ENCODE results near the gene IKBKG.
"Not testable (repeated sequence)": the region's sequence is repeated elsewhere in the genome, so short reads cannot be mapped to it uniquely, and the experiment has no call there.

Gene IKBKG

GRCh38 chrX:154600759-154601374 lies 53.4 kb downstream of the IKBKG start:
- Mint-ChIP-seq H3K4me3 (no peak overlapping the region), H3K9me3 (no peaks in the 10 kb centered on the region), H3K27ac (no peak overlapping the region), H3K36me3 (ENCODE audit: low read depth) (no peaks in the 10 kb centered on the region), H3K4me1 (peaks cover 3% of the 10 kb centered on the region), H3K27me3 (peaks cover 2% of the 10 kb centered on the region)
- DNase-seq (no peak), ATAC-seq (no peak)

- no peak overlapping the region for H3K4me3 Mint-ChIP-seq
- DNase-seq (no peak), ATAC-seq (no peak)
- peaks cover 2% of the 10 kb centered on the region for H3K27me3 Mint-ChIP-seq
- no peak overlapping the region for H3K27ac Mint-ChIP-seq
- no peaks in the 10 kb centered on the region for H3K9me3 Mint-ChIP-seq
- H3K4me1 Mint-ChIP-seq = peaks cover 11% of the 10 kb centered on the region
- H3K36me3 Mint-ChIP-seq (ENCODE audit: low read depth) = no peaks in the 10 kb centered on the region
Measured at GRCh38 chrX:154602226-154602625, 54.8 kb downstream of the IKBKG start.

GRCh38 chrX:154602766-154603437 lies 55.5 kb downstream of the IKBKG start:
- no peaks in the 10 kb centered on the region for H3K36me3 Mint-ChIP-seq (ENCODE audit: low read depth)
- H3K4me1 Mint-ChIP-seq = peaks cover 11% of the 10 kb centered on the region
- H3K9me3 Mint-ChIP-seq = no peaks in the 10 kb centered on the region
- no peak for ATAC-seq
- peaks cover 2% of the 10 kb centered on the region for H3K27me3 Mint-ChIP-seq
- DNase-seq = no peak
- no peak overlapping the region for H3K27ac Mint-ChIP-seq
- no peak overlapping the region for H3K4me3 Mint-ChIP-seq

GRCh38 chrX:154603438-154604430 lies 56.3 kb downstream of the IKBKG start:
- H3K9me3 Mint-ChIP-seq = no peaks in the 10 kb centered on the region
- no peak for DNase-seq
- peaks cover 11% of the 10 kb centered on the region for H3K4me1 Mint-ChIP-seq
- ATAC-seq = no peak
- H3K36me3 Mint-ChIP-seq (ENCODE audit: low read depth) = no peaks in the 10 kb centered on the region
- peaks cover 2% of the 10 kb centered on the region for H3K27me3 Mint-ChIP-seq
- no peak overlapping the region for H3K4me3 Mint-ChIP-seq
- no peak overlapping the region for H3K27ac Mint-ChIP-seq

- Mint-ChIP-seq H3K27me3 (peaks cover 2% of the 10 kb centered on the region), H3K9me3 (no peaks in the 10 kb centered on the region), H3K27ac (no peak overlapping the region), H3K36me3 (ENCODE audit: low read depth) (no peaks in the 10 kb centered on the region), H3K4me3 (no peak overlapping the region), H3K4me1 (peaks cover 8% of the 10 kb centered on the region)
- ATAC-seq (no peak), DNase-seq (no peak)
Measured at GRCh38 chrX:154605566-154605965, 58.1 kb downstream of the IKBKG start.

- Mint-ChIP-seq H3K4me3 (no peak overlapping the region), H3K4me1 (peaks cover 8% of the 10 kb centered on the region), H3K36me3 (ENCODE audit: low read depth) (no peaks in the 10 kb centered on the region), H3K9me3 (no peaks in the 10 kb centered on the region), H3K27ac (no peak overlapping the region), H3K27me3 (no peaks in the 10 kb centered on the region)
- no peak for ATAC-seq
- DNase-seq = no peak
Measured at GRCh38 chrX:154607370-154607769, 60.0 kb downstream of the IKBKG start.

GRCh38 chrX:154607976-154608375 lies 60.6 kb downstream of the IKBKG start:
- H3K27ac Mint-ChIP-seq; DNase-seq; H3K36me3 Mint-ChIP-seq (ENCODE audit: low read depth); H3K9me3 Mint-ChIP-seq; H3K27me3 Mint-ChIP-seq; ATAC-seq; H3K4me1 Mint-ChIP-seq; H3K4me3 Mint-ChIP-seq: not testable (repeated sequence)

GRCh38 chrX:154608823-154609222 lies 61.4 kb downstream of the IKBKG start:
- H3K27me3 Mint-ChIP-seq; H3K9me3 Mint-ChIP-seq; H3K4me3 Mint-ChIP-seq; H3K36me3 Mint-ChIP-seq (ENCODE audit: low read depth); ATAC-seq; H3K4me1 Mint-ChIP-seq; H3K27ac Mint-ChIP-seq; DNase-seq: not testable (repeated sequence)

- H3K4me3 Mint-ChIP-seq; DNase-seq; H3K27ac Mint-ChIP-seq; H3K4me1 Mint-ChIP-seq; H3K9me3 Mint-ChIP-seq; H3K27me3 Mint-ChIP-seq; H3K36me3 Mint-ChIP-seq (ENCODE audit: low read depth); ATAC-seq: not testable (repeated sequence)
Measured at GRCh38 chrX:154611146-154611545, 63.7 kb downstream of the IKBKG start.

GRCh38 chrX:154613586-154613985 lies 66.2 kb downstream of the IKBKG start:
- H3K36me3 Mint-ChIP-seq (ENCODE audit: low read depth); H3K9me3 Mint-ChIP-seq; DNase-seq; H3K27me3 Mint-ChIP-seq; H3K4me3 Mint-ChIP-seq; H3K4me1 Mint-ChIP-seq; ATAC-seq; H3K27ac Mint-ChIP-seq: not testable (repeated sequence)
